Measurements from ENCODE around the gene AP4S1. TPM values are rescaled to one million over a fixed set of nuclear protein-coding genes. Genes with fewer than 3 reads are reported as not detected.
"Not testable (repeated sequence)": the region's sequence is repeated elsewhere in the genome, so short reads cannot be mapped to it uniquely, and the experiment has no call there.

The AP4S1 gene
- total RNA-seq, 1 donor from 2014 or later, result 12.9 TPM

GRCh38 chr14:31037709-31038221, 12.3 kb downstream of the AP4S1 start:
- H3K4me3 Mint-ChIP-seq (ENCODE audit: low read depth), result no peak overlapping the region
- H3K27me3 Mint-ChIP-seq, result no peaks in the 10 kb centered on the region
- peaks cover 5% of the 10 kb centered on the region for H3K36me3 Mint-ChIP-seq (ENCODE audit: insufficient read depth)
- TF ChIP-seq CTCF (IDR thresholded peaks at IDR 0.05; ENCODE audit: unreplicated experiment), result no peak
- no peak for DNase-seq (ENCODE audit: low spot score, unreplicated experiment)
- no peak overlapping the region for H3K27ac Mint-ChIP-seq
- H3K9me3 Mint-ChIP-seq (ENCODE audit: low read depth), result no peaks in the 10 kb centered on the region
- H3K4me1 Mint-ChIP-seq (ENCODE audit: low read depth), result peaks cover 11% of the 10 kb centered on the region

- no peak overlapping the region for H3K4me3 Mint-ChIP-seq (ENCODE audit: low read depth)
- no peak for TF ChIP-seq CTCF (IDR thresholded peaks at IDR 0.05; ENCODE audit: unreplicated experiment)
- H3K4me1 Mint-ChIP-seq (ENCODE audit: low read depth), result peaks cover 7% of the 10 kb centered on the region
- H3K27ac Mint-ChIP-seq, result no peak overlapping the region
- peaks cover 5% of the 10 kb centered on the region for H3K36me3 Mint-ChIP-seq (ENCODE audit: insufficient read depth)
- DNase-seq (ENCODE audit: low spot score, unreplicated experiment), result no peak
- H3K9me3 Mint-ChIP-seq (ENCODE audit: low read depth), result no peaks in the 10 kb centered on the region
- no peaks in the 10 kb centered on the region for H3K27me3 Mint-ChIP-seq
These were observed 13.2 kb downstream of the AP4S1 start for GRCh38 chr14:31038521-31039166.

GRCh38 chr14:31042300-31042699, 16.9 kb downstream of the AP4S1 start:
- H3K9me3 Mint-ChIP-seq (ENCODE audit: low read depth), result no peaks in the 10 kb centered on the region
- TF ChIP-seq CTCF (IDR thresholded peaks at IDR 0.05; ENCODE audit: unreplicated experiment), result no peak
- peaks cover 7% of the 10 kb centered on the region for H3K36me3 Mint-ChIP-seq (ENCODE audit: insufficient read depth)
- H3K4me1 Mint-ChIP-seq (ENCODE audit: low read depth), result peaks cover 4% of the 10 kb centered on the region
- no peak for DNase-seq (ENCODE audit: low spot score, unreplicated experiment)
- H3K4me3 Mint-ChIP-seq (ENCODE audit: low read depth), result no peak overlapping the region
- no peak overlapping the region for H3K27ac Mint-ChIP-seq
- no peaks in the 10 kb centered on the region for H3K27me3 Mint-ChIP-seq

GRCh38 chr14:31042893-31043292, 17.4 kb downstream of the AP4S1 start:
- H3K27ac Mint-ChIP-seq, result peak overlapping the region; percentile 23
- DNase-seq (ENCODE audit: low spot score, unreplicated experiment); H3K36me3 Mint-ChIP-seq (ENCODE audit: insufficient read depth); H3K4me1 Mint-ChIP-seq (ENCODE audit: low read depth); H3K27me3 Mint-ChIP-seq; H3K9me3 Mint-ChIP-seq (ENCODE audit: low read depth); H3K4me3 Mint-ChIP-seq (ENCODE audit: low read depth): not testable (repeated sequence)

GRCh38 chr14:31043379-31043778, 17.9 kb downstream of the AP4S1 start:
- Mint-ChIP-seq H3K27ac (peak overlapping the region; percentile 23), H3K27me3 (no peaks in the 10 kb centered on the region), H3K4me1 (ENCODE audit: low read depth) (peaks cover 4% of the 10 kb centered on the region)

More at GRCh38 chr14:31043379-31043778, 17.9 kb downstream of the AP4S1 start:
- H3K36me3 Mint-ChIP-seq (ENCODE audit: insufficient read depth), result peaks cover 6% of the 10 kb centered on the region
- TF ChIP-seq CTCF (IDR thresholded peaks at IDR 0.05; ENCODE audit: unreplicated experiment), result no peak
- no peak overlapping the region for H3K4me3 Mint-ChIP-seq (ENCODE audit: low read depth)
- H3K9me3 Mint-ChIP-seq (ENCODE audit: low read depth), result no peaks in the 10 kb centered on the region
- DNase-seq (ENCODE audit: low spot score, unreplicated experiment), result no peak

Measured in progenitor cell of endocrine pancreas (in vitro differentiated cells).